ENCODE results near the gene SLC25A10.

GRCh38 chr17:81735264-81736102, 23.4 kb downstream of the SLC25A10 start:
- TF ChIP-seq ZBTB7A (tag by site-specific recombination; IDR thresholded peaks at IDR 0.05; ENCODE audit: low read depth) (no peak), ZNF350 (tag by site-specific recombination; IDR thresholded peaks at IDR 0.05) (no peak), TRIM28 (IDR thresholded peaks at IDR 0.05; ENCODE audit: borderline replicate concordance, low read length) (no peak), ZNF514 (tag by site-specific recombination; IDR thresholded peaks at IDR 0.05) (no peak), YY1 (tag by site-specific recombination; IDR thresholded peaks at IDR 0.05) (no peak), ZNF596 (tag by site-specific recombination; IDR thresholded peaks at IDR 0.05) (no peak), ZNF624 (tag by site-specific recombination; IDR thresholded peaks at IDR 0.05) (no peak), ZNF521 (tag by site-specific recombination; IDR thresholded peaks at IDR 0.05) (no peak), ZNF169 (tag by site-specific recombination; IDR thresholded peaks at IDR 0.05) (no peak), ZBTB1 (tag by site-specific recombination; IDR thresholded peaks at IDR 0.05) (no peak)
- TF ChIP-seq, protein P1, sequence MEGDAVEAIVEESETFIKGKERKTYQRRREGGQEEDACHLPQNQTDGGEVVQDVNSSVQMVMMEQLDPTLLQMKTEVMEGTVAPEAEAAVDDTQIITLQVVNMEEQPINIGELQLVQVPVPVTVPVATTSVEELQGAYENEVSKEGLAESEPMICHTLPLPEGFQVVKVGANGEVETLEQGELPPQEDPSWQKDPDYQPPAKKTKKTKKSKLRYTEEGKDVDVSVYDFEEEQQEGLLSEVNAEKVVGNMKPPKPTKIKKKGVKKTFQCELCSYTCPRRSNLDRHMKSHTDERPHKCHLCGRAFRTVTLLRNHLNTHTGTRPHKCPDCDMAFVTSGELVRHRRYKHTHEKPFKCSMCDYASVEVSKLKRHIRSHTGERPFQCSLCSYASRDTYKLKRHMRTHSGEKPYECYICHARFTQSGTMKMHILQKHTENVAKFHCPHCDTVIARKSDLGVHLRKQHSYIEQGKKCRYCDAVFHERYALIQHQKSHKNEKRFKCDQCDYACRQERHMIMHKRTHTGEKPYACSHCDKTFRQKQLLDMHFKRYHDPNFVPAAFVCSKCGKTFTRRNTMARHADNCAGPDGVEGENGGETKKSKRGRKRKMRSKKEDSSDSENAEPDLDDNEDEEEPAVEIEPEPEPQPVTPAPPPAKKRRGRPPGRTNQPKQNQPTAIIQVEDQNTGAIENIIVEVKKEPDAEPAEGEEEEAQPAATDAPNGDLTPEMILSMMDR (tag by site-specific recombination; IDR thresholded peaks at IDR 0.05), result no peak
- TF ChIP-seq, protein P2, sequence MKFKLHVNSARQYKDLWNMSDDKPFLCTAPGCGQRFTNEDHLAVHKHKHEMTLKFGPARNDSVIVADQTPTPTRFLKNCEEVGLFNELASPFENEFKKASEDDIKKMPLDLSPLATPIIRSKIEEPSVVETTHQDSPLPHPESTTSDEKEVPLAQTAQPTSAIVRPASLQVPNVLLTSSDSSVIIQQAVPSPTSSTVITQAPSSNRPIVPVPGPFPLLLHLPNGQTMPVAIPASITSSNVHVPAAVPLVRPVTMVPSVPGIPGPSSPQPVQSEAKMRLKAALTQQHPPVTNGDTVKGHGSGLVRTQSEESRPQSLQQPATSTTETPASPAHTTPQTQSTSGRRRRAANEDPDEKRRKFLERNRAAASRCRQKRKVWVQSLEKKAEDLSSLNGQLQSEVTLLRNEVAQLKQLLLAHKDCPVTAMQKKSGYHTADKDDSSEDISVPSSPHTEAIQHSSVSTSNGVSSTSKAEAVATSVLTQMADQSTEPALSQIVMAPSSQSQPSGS (tag by site-specific recombination; IDR thresholded peaks at IDR 0.05; ENCODE audit: low read depth), result no peak
